ENCODE data around the gene MAP3K19.
"Not testable (repeated sequence)": the region's sequence is repeated elsewhere in the genome, so short reads cannot be mapped to it uniquely, and the experiment has no call there.

Gene MAP3K19

DNA sequence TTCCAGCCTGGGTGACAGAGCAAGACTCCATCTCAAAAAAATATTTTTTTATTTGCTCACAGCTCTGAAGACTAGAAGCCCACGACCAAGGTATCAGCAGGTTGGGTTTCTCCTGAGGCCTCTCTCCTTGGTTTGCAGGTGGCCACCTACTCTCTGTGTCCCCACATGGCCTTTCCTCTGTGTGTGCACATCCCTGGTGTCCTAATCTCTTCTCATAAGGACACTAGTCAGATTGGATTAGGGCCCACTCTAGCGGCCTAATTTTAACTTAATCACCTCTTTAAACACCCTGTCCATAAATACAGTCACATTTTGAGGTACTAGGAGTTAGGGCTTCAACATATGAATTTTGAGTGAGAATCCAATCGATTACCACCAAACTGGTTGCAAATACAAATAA, 2.9 kb upstream of the MAP3K19 start:
- no peak for DNase-seq

- no peak for DNase-seq
These were observed 875 bp upstream of the MAP3K19 start for GRCh38 chr2:135048122-135048521.

- DNase-seq = no peak
These were observed 3.9 kb downstream of the MAP3K19 start for GRCh38 chr2:135043345-135043744.

DNA sequence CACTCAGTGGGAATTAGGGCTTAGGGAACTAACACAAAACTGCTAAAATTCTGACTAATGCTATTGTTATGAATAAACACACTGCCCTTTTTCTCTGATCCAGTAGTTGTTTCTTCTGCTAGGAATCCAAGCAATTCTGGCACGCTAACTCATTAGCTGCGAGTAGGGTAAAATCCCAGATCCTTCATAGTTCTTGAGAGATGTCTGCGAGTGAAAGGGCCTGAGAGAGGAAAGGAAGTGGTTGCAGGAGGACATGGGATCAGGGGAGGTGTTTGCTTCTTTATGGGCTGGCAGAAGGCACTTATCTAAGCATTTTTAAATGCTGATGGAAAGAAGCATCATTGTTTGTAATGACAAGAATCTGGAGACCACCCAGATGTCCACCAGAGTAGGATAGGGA, 9.4 kb downstream of the MAP3K19 start:
- DNase-seq = no peak

DNA sequence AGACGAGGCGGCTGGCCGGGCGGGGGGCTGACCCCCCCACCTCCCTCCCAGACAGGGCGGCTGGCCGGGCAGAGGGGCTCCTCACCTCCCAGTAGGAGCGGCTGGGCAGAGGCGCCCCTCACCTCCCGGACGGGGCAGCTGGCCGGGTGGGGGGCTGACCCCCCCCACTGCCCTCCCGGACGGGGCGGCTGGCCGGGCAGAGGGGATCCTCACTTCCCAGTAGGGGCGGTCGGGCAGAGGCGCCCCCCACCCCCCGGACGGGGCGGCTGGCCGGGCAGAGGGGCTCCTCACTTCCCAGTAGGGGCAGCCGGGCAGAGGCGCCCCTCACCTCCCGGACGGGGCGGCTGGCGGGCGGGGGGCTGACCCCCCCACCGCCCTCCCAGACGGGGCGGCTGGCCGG, 14.0 kb downstream of the MAP3K19 start:
- not testable (repeated sequence) for DNase-seq

DNA sequence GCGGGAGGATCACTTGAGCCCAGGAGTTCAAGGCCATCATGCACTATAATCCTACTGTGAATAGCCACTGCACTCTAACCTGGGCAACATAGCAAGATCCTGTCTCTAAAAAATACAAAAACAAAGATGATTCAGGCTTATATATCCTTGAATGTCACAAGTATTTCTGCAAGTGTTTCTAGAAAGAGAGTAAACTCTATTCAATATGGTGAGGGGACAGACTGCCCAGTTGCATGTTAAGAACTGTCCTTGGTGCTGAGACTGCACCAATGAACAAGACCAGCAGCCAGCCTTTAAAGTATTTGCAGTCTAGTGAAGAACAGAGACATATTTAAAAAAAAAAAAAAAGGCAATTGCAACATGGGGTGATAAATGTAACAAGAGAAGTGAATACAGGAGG, 16.4 kb downstream of the MAP3K19 start:
- DNase-seq = no peak

GRCh38 chr2:135029481-135030134, 17.6 kb downstream of the MAP3K19 start:
- DNase-seq = no peak

DNA sequence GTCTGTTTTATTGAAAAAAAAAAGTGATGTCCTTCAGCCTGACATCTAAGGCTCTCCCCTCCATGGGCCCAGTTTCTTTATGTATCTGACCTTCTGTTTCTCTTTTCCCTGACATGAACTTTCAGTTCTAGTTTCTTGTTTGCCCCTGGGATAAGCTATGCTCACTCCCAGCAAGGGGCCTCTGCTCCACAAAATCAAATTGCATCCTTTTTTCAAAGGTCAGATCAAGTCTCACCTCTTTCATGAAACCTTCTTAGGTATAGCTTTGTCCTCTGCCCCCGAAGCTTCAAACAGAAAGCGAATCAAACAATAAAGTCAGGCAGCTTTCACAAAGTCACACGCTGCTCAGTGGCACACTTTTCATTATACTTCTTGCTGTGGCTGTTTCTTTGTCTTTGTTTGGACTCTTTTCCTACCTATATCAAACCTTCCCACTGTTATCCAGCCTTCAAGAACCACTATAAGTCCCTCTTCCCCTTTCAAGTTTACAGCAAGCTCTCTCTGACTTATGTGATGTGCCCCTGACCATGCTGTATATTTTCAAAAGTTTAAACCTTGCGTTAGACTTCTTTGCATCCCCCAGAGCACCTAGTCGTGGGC, 23.3 kb downstream of the MAP3K19 start:
- DNase-seq = no peak

DNA sequence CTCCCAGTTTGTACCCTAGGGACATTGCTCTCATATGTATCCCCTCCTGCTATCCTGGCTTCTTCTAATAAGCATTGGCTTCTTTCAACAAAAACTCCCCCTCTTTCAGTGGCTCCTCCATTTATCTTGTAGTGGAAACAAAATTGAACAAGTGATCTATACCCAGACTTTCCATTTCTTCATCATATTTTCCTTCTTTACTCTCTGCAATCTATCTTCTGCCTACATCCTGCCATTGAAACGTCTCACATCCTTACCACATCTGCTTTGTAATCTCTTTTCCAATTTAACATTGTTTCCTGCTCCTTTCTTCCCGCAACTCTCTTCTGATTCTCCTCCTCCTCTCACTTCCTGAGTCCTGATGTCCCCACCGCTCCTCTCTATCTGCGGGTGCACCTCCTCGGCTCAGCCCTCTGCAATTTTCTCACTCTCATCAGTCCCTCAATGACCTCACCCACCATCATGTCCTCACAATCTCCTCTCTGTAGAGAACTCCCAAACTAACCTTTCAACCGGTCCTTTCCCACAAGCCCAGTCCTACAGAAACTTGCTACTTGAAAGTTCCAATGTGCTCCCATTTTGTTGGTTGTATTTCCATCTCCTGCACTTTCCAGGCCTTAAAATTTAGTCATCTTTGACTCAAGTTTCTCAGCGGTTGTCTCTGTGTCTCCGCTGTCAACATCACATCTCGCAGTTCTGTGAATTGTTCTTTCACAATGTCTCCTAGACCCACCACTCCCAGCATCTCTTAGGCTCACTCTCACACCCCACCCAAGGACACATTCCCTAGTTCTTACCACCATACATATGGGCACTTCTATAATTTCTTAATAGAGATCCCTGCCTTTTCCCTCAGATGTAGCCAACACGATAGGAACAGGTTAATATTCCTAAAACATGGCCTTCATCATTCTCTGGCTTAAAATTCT, 24.0 kb downstream of the MAP3K19 start:
- no peak for DNase-seq

- no peak for DNase-seq
These were observed 25.6 kb downstream of the MAP3K19 start for GRCh38 chr2:135021618-135022017.

- DNase-seq = no peak
These were observed 35.6 kb downstream of the MAP3K19 start for GRCh38 chr2:135011633-135012032.

GRCh38 chr2:135010200-135010942, 36.9 kb downstream of the MAP3K19 start:
- no peak for DNase-seq

DNA sequence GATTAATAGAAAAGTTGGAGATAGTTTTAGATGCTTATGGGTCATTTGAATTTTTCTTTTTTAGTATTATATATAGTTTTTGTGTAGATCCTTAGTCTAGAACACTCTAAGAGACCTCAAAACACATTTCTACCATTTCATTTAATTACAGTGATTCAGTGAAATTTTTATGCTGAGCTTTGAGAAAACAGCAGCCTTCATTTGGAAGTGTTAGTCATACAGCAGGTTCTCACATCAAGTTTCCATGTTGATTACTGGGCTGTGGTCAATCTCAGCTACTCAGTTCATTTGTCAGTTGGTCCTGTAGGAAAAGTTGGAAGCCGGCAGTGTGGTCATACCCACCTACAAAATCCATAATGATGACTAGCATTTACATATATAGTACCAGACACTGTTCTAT, 37.9 kb downstream of the MAP3K19 start:
- no peak for DNase-seq

DNA sequence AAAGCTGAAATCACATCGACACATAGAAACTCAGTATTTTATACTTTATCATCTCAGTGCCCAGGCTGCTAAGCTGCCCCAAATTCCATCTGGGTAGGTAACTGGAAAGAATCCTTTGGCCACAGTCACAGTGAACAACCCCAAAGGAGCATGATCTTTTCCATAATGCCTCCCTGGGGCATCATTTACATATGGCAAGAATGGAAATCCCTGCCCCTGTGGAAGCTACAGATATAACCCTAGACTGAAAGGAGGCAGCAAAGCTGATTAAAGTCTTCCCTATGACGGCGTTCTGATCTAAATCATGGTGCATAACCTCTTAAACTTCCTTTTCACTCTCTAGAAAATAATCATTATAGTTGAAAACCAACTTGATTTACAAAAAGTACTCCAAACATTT, 41.5 kb downstream of the MAP3K19 start:
- no peak for DNase-seq

GRCh38 chr2:135004005-135004746, 43.1 kb downstream of the MAP3K19 start:
- DNase-seq = peak; percentile 63

GRCh38 chr2:135002836-135003235, 44.4 kb downstream of the MAP3K19 start:
- DNase-seq = no peak

- DNase-seq = no peak
These were observed 47.7 kb downstream of the MAP3K19 start for GRCh38 chr2:134999521-134999920.

DNA sequence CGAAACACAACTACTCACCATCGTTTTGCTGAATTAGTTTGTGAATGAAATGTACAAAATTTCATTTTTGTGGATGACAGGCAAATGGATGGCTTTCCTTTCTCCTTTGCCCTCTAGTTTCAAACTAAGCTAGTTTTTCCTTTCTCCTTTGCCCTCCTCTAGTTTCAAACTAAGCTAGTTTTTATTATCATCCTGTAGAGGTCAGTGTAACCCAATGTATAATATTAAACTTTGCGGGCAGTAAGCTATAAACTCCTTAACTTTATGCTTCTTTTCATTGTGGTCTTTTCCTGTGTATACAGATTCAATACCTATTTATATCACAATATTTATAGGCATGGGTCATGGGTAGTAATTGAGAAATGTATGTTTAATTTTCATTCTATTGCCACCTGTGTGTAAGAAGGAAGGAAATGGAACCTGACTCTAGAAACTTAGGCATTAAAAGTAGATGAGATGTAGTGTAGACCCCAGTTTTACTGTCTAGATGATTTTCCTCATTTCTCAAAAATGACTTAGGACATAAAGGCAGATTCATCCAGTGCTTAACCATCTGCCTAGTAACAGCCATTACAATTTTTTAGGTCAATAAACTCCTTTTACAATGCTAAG, 58.1 kb downstream of the MAP3K19 start:
- no peak for DNase-seq

DNA sequence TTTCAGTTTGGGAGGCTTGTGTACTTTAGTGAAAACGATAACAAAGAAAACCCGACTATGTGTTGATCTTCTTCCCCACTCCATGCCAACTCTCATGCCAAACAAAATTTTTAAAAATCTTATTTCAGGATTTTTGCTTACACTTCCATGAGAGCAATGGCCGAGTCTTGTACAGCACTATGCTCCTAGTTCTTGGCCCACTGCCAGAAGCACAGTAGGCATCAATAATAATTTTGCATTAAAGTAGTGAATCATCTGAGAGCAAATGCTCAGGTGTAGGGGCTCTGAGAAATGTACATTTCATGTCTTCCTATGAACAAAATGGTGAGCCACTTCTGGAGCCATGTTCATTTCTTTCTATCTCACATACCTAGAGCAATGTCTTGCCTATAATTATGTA, 62.2 kb downstream of the MAP3K19 start:
- DNase-seq = no peak

GRCh38 chr2:134982603-134983002, 64.6 kb downstream of the MAP3K19 start:
- no peak for DNase-seq

GRCh38 chr2:134980639-134981038, 66.6 kb downstream of the MAP3K19 start:
- DNase-seq = no peak

GRCh38 chr2:134979221-134979620, 68.0 kb downstream of the MAP3K19 start:
- DNase-seq = no peak
